Measurements from ENCODE around the gene FAM107B.

DNA sequence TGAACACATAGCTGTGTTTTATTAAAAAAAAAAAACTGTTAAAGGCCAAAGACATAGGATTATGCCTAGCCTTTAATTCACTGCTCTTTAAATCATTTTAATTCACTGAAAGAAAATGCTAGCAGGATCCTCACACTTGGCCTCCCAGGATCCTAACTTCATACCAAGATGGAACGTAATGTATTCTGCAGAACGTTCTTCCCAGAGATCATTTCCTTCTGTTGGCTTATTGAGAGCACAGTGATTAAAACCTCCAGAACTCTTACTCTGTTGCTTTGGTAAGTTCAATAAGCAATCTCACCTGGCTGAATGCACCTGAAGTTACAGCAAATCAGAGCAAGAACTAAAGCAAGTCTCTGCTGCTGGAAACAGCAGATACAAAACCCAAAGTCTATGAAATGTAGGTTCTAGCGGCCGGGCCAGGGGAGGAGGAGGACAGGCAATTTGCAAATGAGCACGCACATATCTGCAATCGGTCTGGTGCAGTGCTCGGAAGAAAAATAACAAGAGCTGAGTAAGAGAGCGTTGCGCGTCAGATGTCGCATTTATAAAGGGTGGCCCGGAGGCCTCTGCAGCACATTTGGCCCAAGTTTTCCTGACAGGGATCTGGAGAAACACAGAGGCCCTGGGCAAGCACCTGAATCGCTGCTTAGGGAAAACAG, 193.9 kb downstream of the FAM107B start:
- TF ChIP-seq, protein P1, sequence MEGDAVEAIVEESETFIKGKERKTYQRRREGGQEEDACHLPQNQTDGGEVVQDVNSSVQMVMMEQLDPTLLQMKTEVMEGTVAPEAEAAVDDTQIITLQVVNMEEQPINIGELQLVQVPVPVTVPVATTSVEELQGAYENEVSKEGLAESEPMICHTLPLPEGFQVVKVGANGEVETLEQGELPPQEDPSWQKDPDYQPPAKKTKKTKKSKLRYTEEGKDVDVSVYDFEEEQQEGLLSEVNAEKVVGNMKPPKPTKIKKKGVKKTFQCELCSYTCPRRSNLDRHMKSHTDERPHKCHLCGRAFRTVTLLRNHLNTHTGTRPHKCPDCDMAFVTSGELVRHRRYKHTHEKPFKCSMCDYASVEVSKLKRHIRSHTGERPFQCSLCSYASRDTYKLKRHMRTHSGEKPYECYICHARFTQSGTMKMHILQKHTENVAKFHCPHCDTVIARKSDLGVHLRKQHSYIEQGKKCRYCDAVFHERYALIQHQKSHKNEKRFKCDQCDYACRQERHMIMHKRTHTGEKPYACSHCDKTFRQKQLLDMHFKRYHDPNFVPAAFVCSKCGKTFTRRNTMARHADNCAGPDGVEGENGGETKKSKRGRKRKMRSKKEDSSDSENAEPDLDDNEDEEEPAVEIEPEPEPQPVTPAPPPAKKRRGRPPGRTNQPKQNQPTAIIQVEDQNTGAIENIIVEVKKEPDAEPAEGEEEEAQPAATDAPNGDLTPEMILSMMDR (IDR thresholded peaks at IDR 0.05), result no peak
- TF ChIP-seq POLR2A (IDR thresholded peaks at IDR 0.05) (no peak), EP300 (IDR thresholded peaks at IDR 0.05) (no peak), POLR2AphosphoS5 (IDR thresholded peaks at IDR 0.05) (no peak)
